ENCODE results near the gene XRCC3. TPM values are rescaled to one million over a fixed set of nuclear protein-coding genes. Genes with fewer than 3 reads are reported as not detected.
"Not testable (repeated sequence)": the region's sequence is repeated elsewhere in the genome, so short reads cannot be mapped to it uniquely, and the experiment has no call there.

XRCC3 gene
- total RNA-seq, 1 donor from 2014 or later, result 5.7 TPM

DNA sequence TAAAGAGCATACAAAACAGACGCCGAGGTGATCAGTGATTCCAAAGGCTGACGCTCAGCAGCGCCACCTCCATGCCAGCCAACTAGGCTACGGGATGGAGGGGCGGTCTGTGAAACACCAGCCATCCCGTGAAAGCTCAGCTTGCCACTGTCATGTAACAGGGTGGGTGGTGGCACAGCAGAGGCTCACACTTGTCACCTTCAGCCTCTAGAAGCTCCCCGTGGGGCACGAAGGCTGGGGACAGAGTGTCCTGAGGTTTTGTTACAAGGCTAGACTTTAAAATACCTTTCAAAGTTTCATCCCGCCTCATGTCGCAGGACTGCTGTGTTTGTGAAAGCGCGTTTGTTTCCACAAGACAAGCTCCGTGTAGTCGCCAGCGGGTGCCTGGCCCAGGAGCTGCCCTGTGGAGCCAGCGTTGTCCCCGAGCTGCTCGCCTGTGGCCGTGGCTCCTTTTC lies 20.7 kb downstream of the XRCC3 start:
- no peak for DNase-seq (ENCODE audit: low read depth)

DNA sequence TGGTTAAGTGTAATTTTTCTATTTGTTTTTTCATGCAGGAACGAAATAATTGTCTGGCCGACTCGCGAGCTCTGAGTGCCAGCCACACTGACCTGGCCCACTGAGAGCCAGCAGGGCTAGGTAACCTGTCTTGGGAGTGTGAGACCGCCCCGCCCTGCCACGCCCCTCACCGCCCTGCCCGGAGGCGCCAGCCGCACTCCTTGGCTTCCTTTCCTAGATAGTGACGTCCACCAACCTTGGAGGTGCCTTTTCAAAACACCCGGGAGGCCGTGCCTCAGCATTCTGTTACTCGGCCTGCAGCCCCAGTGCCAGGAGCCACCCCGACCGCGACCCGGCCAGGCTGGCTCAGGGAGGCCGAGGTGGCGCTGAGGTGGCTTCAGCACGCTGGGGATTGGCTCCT lies 21.7 kb downstream of the XRCC3 start:
- DNase-seq (ENCODE audit: low read depth), result no peak

DNA sequence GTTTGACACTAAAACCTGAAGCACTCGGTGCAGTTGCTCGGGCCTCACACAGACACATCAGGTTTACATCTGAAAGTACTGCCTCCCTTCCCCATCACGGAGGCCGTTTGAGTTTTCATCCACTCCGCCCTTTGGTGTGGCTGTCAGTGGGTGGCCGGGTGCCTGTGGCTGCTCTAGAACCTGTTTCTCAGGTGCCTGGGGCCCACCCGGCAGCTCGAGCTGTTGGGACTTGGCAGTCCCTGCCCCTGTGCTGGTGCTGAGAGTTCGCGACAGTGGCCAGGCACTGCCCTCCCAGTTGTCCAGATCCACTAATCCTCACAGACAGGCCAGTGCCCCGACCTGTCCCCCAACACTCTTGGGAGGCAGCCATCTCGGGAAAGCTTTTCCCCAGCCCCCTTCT lies 22.4 kb downstream of the XRCC3 start:
- DNase-seq (ENCODE audit: low read depth), result no peak

DNA sequence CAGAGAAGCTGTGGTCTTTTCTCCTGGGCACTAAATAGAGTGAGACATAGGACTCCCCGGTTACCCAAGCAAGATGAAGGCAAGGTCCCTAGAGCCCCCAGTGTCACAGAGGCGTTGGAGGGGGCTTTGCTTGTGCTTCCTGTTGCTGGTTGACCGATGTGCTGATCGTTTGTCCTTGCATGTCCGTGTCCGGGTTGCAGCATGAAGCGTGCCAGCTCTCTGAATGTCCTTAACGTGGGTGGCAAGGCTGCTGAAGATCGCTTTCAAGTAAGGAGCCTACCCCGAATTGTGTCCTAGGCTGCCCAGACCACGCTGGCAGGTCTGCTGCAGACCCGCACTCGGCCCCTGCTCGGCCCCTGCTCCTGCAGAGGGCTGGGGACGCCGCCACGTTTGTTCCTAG lies 23.1 kb downstream of the XRCC3 start:
- no peak for DNase-seq (ENCODE audit: low read depth)

DNA sequence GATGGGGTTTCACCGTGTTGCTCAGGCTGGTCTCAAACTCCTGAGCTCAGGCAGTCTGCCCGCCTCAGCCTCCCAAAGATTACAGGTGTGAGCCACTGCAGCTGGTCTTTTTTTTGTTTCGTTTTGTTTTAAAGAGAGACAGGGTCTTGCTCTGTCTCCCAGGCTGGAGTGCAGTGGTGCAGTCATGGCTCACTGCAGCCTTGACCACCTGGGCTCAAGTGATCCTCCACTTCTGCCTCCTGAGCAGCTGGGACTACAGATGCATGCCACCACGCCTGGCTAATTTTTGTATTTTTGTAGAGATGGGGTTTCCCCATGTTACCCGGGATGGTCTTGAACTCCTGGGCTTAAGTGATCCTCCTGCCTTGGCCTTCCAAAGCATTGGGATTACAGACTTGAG lies 23.6 kb downstream of the XRCC3 start:
- not testable (repeated sequence) for DNase-seq (ENCODE audit: low read depth)

DNA sequence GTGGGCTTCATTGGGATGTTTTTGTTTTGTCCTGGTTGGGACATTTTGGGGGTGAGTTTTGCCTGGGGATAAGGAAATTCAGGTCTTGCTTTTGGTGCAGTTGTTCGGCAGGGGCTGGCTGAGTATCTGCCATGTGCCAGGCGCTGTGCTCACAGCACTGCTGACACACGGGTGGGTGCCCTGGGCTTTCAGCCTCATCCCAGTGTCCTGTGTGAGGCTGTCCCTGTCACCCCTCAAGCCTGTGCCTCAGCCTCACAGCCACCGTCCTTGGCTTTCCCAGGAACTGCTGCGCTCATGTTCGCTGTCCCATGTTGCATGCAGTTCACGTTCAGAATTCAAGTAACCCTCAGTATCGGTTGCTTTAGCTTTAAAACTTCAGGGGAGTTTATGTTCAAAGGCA lies 24.9 kb downstream of the XRCC3 start:
- DNase-seq (ENCODE audit: low read depth), result no peak

DNA sequence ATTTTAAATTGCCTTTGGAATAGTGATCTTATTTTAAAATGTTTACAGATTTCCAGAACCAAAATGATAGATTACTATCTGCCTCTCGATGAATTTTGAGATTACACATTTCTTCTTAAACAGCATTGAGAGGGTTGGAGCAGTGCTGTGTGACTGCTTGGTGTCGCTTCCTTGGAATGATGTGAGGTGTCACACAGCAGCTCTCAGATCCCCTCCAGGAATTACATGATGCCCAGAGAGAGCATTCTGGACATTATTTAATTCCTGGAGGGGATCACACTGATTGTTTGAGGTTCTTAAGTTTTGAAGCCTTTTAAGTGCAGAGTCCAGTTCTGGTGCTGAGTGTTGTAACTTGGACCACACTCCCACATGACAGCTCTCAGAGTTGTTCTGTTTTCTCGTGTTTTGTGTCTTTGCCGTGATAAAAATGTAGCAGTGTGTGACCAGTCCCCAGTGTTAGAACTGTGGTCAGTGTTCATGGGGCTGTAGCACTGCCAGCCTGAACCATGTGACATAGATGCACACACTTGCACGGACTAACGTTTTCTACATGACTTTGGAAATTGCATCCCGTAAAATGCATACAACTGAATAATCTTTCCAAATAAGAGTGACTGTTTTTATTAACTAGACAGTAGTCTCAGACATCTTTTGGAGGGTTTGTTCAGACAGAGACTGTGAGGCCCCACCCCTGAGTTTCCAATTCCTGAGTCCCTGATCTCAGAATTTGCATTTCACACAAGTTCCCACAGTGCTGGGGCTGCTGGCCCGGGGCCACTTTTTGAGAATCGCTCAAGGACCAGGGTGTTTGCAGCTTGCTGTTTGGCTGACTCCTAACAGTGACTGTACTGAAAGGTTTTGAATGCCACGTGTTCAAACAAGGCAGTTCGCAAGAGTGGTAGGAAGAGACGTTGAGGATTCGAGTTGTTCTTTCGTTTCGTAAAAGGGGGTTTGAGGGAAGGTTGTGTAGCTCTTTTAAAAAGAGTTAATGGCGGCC lies 26.0 kb downstream of the XRCC3 start:
- DNase-seq (ENCODE audit: low read depth), result no peak

DNA sequence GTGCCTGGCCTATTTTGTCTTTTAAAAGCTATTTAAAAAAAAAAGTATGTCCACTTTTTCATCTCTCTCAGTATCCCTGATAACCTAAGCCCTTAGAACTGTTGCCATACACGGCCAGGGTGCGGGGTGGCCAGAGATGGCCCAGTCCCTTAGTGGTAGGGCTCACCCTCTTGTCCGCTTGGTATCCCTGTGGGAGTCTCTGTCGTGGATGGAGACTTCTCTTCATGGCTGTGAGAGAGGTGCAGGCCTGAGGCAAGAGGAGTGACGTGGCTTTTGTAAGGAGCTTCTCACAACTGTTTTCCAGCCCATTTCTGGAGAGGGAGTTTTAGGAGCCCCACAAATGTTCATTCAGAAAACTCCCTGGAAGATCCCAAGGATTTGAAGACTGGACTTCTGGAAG lies 26.8 kb downstream of the XRCC3 start:
- no peak for DNase-seq (ENCODE audit: low read depth)

DNA sequence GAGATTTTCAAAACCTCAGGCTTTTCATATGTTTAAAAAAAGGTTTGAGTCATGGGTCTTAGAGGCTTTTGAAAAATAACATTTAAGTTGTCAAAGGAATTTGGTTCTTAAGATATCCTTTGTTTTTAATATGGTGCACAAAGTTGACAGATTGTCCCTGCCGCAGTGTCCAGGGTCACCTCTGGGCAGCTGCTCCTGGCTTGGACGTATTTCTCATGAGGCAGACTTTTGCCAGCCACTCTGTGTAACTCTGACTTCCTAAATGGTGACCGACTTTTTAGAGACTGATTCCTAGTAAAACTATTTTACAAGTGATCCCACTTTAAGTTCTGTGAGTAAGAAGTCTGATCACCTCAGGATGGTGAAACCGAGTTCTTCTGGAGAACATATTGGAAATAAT lies 27.5 kb downstream of the XRCC3 start:
- DNase-seq (ENCODE audit: low read depth), result no peak

DNA sequence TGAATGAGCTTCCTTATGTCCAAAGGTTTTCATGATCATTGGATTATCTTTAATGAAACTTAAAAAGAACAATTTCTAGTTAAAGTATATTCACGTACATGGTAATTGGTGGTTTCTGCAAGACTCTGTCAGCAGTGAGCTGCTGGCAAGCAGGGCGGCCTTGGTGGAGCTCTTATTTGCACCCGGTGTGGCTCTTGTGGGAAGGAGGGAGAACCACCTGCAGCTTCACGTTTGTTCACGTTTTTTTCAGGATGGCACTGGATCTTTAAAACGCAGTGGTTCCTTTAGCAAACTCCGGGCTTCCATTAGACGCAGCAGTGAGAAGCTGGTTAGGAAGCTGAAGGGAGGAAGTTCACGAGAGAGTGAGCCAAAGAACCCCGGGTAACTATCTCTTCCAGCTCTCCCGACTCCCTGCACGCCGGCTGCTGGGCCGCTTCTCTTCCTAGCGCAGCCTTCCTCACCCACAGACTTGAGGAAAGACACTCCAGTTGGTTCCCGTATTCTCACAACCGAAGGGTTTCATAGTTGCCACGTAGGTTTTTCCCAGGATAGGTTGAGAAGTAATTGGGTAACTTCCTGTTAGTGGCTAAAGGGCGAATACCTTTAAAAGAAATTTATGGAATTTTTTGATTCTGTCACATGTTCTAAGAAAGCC lies 28.3 kb downstream of the XRCC3 start:
- DNase-seq (ENCODE audit: low read depth), result no peak

DNA sequence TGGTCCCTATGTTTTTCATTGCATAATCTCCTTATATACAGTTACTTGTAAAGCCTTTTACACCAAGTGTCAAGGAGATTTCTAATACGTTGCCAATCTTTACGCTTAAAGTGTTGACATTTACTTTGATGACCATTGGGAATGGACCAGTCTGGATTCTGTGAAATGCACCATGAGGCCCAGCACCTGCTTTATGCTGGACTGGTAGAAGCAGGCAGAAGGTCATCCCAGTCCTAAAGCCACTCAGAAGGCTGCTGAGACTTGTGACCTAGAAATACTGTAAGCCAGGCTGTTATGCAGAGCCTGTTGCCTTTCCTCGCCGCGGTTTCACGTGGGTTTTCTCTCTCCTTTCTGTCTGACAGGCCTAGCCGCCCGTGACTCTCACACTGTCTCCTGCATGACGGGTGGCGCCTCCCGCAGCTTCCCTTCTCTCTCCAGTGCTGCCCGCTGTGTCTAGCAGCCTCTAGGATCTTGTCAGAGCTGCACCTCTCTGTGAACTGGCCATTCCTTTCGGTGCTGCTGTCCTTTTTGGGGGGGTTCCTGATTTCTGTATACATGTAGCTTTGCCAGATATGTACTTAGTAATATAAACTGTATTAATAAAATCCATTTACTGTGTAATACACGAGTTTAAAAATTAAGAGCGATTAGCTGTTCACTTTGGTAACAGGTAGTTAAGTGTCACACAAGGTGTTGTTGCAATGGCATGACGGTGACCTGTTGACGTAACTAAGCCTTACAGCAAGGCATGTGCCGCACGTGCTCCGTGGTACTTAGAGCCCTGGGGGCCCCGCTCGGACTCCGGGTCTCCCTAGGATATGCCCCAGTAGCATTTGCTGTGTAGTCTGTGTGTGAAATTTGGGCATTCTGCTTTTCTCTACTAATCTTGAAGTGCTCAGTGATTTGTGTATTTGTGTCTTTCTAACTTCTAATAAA lies 29.7 kb downstream of the XRCC3 start:
- DNase-seq (ENCODE audit: low read depth), result no peak

DNA sequence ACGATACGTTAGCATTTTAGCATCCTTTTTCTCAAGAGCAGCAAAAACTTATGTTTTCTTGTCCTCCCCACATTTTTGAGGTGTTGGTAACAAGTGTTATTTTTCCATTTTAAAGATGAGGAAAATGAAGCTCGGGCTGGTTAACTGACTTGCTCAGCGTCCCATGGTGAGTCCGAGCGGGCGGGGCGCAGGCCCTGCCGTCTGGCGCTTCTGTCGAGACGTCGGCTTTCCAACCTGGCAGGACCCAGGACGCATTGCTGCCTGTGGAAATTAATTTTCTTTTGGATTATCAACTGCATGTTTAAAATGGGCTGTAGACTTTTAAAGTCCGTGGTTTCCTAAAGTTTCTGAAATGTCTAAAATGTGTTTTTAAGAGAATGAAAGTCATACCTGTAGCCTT lies 30.4 kb downstream of the XRCC3 start:
- no peak for DNase-seq (ENCODE audit: low read depth)

DNA sequence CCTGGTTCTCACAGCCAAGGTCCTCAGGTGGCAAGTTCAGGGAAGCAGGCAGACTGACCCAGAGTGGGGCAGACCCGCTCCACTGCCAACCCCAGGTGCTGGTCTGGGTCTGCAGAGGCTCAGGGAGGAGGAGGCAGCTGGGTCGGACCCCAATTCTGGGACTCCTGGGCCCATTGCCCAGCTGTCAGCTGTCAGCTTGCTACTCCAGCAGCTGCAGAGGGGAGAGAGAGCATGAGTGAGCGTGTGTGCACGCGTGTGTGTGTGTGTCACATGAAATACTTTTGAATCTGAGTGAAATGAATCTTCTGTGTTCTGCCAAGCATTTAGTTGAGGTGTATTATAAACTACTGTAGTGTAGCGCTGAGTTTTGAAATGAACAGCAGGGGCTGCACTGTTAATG lies 30.8 kb downstream of the XRCC3 start:
- DNase-seq (ENCODE audit: low read depth), result no peak

DNA sequence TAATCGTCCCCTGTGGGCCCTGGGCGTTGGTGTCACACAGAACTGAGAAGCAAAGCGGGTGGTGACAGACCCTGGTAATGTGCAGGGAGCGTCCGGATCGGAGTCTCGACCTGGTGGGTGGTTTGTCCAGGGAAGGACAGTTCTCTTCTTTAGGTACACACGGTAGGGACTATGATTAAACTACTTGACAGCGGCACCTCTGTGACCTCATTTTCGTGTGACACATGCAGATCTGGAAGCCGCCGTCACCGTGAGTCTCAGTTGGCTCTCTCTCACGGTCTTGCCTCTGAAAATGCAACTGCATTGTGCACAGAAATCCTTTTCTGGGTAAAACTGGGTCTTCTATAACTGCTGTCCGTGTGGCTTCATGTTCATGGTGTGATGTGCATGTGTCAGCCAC lies 32.1 kb downstream of the XRCC3 start:
- no peak for DNase-seq (ENCODE audit: low read depth)

DNA sequence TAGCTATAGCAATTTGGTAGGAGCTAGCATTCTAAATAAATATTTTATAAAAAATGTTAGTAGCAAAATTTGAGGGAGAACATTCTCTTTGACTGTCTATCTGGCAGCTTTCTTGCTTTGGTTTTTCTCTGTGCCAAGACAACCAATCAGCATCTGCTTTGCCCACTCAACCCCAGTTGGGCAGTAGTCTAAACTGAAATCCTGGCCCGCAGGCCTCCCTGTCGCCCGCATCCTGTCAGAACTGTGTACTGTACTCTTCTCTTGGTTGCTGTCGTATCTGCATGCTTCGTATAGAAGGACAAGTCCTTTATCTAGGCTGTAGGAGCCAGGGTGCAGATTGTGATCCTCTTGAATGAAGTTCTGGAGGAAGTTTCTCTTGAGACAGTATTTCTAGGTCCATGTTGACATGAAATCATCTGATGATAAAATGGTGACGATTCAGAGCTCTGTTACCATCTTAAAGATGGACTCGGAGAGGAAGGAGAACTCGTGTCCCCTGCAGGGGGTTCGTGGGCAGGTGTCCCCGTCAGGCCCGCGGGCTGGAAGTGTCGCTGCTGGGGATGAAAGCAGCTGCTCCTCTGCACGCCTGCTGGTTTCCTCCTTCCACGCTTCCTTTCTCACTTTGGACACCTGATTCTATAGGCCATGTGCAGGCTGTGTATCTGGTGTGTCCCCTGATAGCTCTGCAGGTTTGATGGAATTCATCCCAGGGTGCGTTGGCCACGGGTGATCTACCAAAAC lies 34.6 kb downstream of the XRCC3 start:
- no peak for DNase-seq (ENCODE audit: low read depth)

DNA sequence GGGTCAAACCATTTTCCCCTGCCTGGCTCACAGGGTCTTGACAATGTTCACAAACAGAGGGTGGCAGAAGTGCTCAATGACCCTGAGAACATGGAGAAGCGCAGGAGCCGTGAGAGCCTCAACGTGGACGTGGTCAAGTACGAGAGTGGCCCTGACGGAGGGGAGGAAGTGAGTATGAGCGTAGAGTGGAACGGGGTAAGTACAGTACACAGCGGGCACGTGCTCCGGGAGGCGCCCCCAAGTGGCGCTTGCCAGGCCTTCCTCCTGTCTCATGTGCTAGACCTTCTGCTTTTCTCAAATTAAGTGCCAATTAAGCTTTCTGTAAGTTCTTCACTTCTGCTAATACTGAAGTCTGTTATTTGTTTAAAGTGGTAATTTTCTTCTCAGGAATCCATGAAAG lies 35.9 kb downstream of the XRCC3 start:
- no peak for DNase-seq (ENCODE audit: low read depth)

DNA sequence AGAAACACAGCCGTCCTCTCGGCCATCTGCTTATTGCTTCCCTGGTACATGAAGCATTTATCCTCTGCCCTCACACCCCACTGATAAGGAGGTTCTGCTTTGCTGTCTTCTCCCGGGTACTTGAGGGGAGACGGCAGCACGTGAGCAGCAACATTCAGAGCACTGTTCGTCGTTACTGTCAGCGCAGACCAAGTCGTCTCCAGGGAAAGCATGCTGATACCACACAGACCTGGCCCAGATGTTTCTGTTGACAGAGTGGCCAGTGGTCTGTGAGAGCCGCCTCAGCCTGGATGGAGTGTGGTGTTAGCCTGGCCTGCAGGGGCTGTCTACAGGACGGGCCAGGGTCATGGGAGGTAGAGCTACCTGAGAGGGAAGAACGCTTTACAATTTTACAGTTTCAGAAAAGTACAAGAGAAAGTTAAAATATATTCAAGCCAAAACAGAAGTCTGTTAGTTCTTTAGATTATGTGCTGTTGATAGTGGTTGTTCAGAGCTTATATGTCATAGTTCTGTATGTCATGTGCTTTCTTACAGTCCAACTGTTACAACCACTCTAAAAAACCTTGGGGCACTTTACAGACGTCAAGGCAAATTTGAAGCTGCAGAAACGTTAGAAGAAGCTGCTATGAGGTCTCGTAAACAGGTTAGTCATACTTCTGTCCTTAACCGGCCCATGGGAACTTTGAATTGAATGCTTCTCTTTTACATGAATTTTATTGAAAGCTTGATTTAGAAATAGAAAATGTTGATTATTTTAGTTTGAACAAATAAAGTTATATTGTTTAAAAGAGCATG lies 38.2 kb downstream of the XRCC3 start:
- no peak for DNase-seq (ENCODE audit: low read depth)

DNA sequence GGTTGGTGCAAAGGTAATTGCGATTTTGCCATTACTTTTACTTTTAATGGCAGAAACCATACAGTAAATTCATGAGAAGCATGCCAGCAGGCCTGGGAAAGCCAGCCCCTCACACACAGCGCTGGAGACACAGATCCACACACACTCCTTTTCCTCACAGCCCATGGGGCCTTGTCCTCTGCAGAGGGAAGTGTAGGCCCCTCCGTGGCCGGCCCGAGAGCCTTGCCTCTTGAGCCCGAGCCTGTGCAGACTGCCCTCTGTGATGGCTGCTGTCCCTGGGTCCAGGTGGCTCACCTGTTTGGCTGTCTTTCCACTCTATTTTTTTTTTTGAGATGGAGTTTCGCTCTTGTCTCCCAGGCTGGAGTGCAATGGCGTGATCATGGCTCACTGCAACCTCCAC lies 39.3 kb downstream of the XRCC3 start:
- DNase-seq (ENCODE audit: low read depth), result no peak

DNA sequence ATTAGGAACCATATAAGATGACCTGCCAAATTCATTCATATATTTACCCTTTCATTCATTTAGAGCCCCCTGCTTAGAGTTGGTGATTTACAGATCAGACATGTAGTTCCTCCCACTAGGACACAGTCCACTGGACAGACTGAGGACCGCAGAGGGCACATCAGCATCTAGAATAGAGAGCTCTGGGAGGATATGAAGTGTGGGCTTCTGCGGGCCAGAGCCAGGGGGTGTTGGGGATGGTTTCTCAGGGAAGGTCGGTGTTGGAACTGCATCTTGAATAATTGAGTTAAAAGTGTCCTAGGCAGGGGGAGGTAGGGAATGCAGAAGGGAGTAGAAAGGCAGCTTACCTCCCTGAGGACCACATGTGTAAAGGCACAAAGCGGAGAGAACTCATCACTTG lies 43.3 kb downstream of the XRCC3 start:
- DNase-seq (ENCODE audit: low read depth), result no peak

DNA sequence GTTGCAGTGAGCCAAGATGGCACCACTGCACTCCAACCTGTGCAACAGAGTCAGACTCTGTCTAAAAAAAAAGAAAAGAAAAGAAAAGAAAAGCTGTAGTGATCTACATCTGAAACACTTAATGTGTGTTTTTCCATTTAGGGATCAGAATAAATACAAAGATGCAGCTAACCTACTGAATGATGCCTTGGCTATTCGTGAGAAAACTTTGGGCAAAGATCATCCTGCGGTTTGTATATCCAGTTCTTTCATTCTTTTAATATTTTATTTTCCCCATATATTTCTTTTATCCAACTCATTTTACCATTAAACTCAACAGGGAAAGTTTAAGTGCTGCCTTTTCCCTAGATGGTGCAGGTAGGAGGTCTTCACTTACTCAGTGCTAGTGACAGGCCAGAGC lies 45.9 kb downstream of the XRCC3 start:
- DNase-seq (ENCODE audit: low read depth), result no peak

DNA sequence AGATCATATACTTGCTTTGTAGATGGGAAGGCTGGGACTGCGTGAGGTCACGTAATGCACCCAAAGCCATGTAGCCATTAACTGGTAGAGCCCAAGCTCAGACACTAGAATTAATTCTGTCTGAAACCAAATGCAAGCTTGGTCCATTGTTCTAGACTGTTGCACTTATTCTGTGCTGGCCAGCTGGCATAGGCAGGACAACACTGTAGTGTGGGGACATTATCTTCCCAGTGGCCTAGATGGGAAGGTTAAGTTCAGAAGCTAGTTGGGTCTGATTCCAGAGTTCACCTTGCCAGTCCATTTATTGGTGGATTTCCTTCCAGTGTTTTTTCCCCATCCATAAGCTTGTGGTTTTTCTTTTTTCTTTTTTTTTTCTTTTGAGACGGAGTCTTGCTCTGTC lies 47.1 kb downstream of the XRCC3 start:
- DNase-seq (ENCODE audit: low read depth), result no peak
